ENCODE results near the gene NT5C3A.
"Not testable (repeated sequence)": the region's sequence is repeated elsewhere in the genome, so short reads cannot be mapped to it uniquely, and the experiment has no call there.

NT5C3A gene

GRCh38 chr7:32966489-32967267 lies 95.9 kb downstream of the NT5C3A start:
- not testable (repeated sequence) for DNase-seq

GRCh38 chr7:32964461-32965159 lies 98.0 kb downstream of the NT5C3A start:
- not testable (repeated sequence) for DNase-seq
